ENCODE results near the gene KCNMA1. TPM values are rescaled to one million over a fixed set of nuclear protein-coding genes. Genes with fewer than 3 reads are reported as not detected.
"Not testable (repeated sequence)": the region's sequence is repeated elsewhere in the genome, so short reads cannot be mapped to it uniquely, and the experiment has no call there.

KCNMA1 gene
- polyA plus RNA-seq (2013, experiment 1 of 4), result 1.4 TPM
- 1.2 TPM for polyA plus RNA-seq (2013, experiment 2 of 4)
- 2.9 TPM for polyA plus RNA-seq (2013, experiment 3 of 4)
- 1.3 TPM for polyA plus RNA-seq (2013, experiment 4 of 4)

- Histone ChIP-seq H3K9me3 (ENCODE audit: control insufficient read depth, low read length) (no peaks in the 10 kb centered on the region), H3K36me3 (ENCODE audit: control insufficient read depth, insufficient read depth, low read length) (no peaks in the 10 kb centered on the region), H3K4me3 (ENCODE audit: insufficient read depth, low read depth, low read length) (peak within 1 kb of the TSS; percentile 46), H3K27ac (ENCODE audit: insufficient read depth, low read depth, low read length, poor library complexity, severe bottlenecking) (no peak within 1 kb of the TSS), H3K4me1 (ENCODE audit: control insufficient read depth, insufficient read depth, low read length) (peaks cover 16% of the 10 kb centered on the region), H3K27me3 (ENCODE audit: control insufficient read depth, insufficient read depth, low read length, poor library complexity, severe bottlenecking) (peaks cover 81% of the 10 kb centered on the region)
- 0 to 1% methylated on average over 121 of the region's 121 CpGs for WGBS, 2 experiments
Observed at GRCh38 chr10:77637532-77638320, at the start of gene KCNMA1. TSS of gene KCNMA1 (minus strand) at chr10:77637808.

GRCh38 chr10:77686650-77687417, 49.2 kb upstream of the KCNMA1 start:
- Histone ChIP-seq H3K4me3 (ENCODE audit: insufficient read depth, low read depth, low read length) (no peak overlapping the region), H3K4me1 (ENCODE audit: control insufficient read depth, insufficient read depth, low read length) (peaks cover 21% of the 10 kb centered on the region), H3K27me3 (ENCODE audit: control insufficient read depth, insufficient read depth, low read length, poor library complexity, severe bottlenecking) (peaks cover 25% of the 10 kb centered on the region), H3K36me3 (ENCODE audit: control insufficient read depth, insufficient read depth, low read length) (no peaks in the 10 kb centered on the region), H3K9me3 (ENCODE audit: control insufficient read depth, low read length) (no peaks in the 10 kb centered on the region), H3K27ac (ENCODE audit: insufficient read depth, low read depth, low read length, poor library complexity, severe bottlenecking) (no peak overlapping the region)
- 73 to 74% methylated on average over 11 of the region's 11 CpGs for WGBS, 2 experiments

- Histone ChIP-seq H3K36me3 (ENCODE audit: control insufficient read depth, insufficient read depth, low read length) (no peaks in the 10 kb centered on the region), H3K4me1 (ENCODE audit: control insufficient read depth, insufficient read depth, low read length) (peaks cover 21% of the 10 kb centered on the region), H3K9me3 (ENCODE audit: control insufficient read depth, low read length) (no peaks in the 10 kb centered on the region), H3K27me3 (ENCODE audit: control insufficient read depth, insufficient read depth, low read length, poor library complexity, severe bottlenecking) (peaks cover 25% of the 10 kb centered on the region), H3K27ac (ENCODE audit: insufficient read depth, low read depth, low read length, poor library complexity, severe bottlenecking) (no peak overlapping the region), H3K4me3 (ENCODE audit: insufficient read depth, low read depth, low read length) (no peak overlapping the region)
- WGBS, 2 experiments, result 13 to 15% methylated on average over 3 of the region's 3 CpGs
Observed at GRCh38 chr10:77686096-77686495, 48.5 kb upstream of the KCNMA1 start.

GRCh38 chr10:77685432-77685831, 47.8 kb upstream of the KCNMA1 start:
- no peaks in the 10 kb centered on the region for H3K36me3 ChIP-seq (ENCODE audit: control insufficient read depth, insufficient read depth, low read length)
- 56 to 58% methylated on average over 2 to 4 of the region's 4 CpGs for WGBS, 2 experiments
- no peak overlapping the region for H3K4me3 ChIP-seq (ENCODE audit: insufficient read depth, low read depth, low read length)
- H3K9me3 ChIP-seq (ENCODE audit: control insufficient read depth, low read length), result no peaks in the 10 kb centered on the region
- H3K4me1 ChIP-seq (ENCODE audit: control insufficient read depth, insufficient read depth, low read length), result peaks cover 21% of the 10 kb centered on the region
- H3K27me3 ChIP-seq (ENCODE audit: control insufficient read depth, insufficient read depth, low read length, poor library complexity, severe bottlenecking), result peaks cover 25% of the 10 kb centered on the region
- H3K27ac ChIP-seq (ENCODE audit: insufficient read depth, low read depth, low read length, poor library complexity, severe bottlenecking), result no peak overlapping the region

- H3K4me3 ChIP-seq (ENCODE audit: insufficient read depth, low read depth, low read length); H3K36me3 ChIP-seq (ENCODE audit: control insufficient read depth, insufficient read depth, low read length); H3K9me3 ChIP-seq (ENCODE audit: control insufficient read depth, low read length); H3K27ac ChIP-seq (ENCODE audit: insufficient read depth, low read depth, low read length, poor library complexity, severe bottlenecking): not testable (repeated sequence)
- peaks cover 17% of the 10 kb centered on the region for H3K27me3 ChIP-seq (ENCODE audit: control insufficient read depth, insufficient read depth, low read length, poor library complexity, severe bottlenecking)
- peaks cover 21% of the 10 kb centered on the region for H3K4me1 ChIP-seq (ENCODE audit: control insufficient read depth, insufficient read depth, low read length)
- 94 to 97% methylated on average over 7 to 8 of the region's 8 CpGs for WGBS, 2 experiments
Observed at GRCh38 chr10:77683088-77683432, 45.5 kb upstream of the KCNMA1 start.

GRCh38 chr10:77682393-77683087, 44.9 kb upstream of the KCNMA1 start:
- WGBS, 2 experiments, result 94 to 95% methylated on average over 5 of the region's 5 CpGs

GRCh38 chr10:77681839-77682238, 44.2 kb upstream of the KCNMA1 start:
- WGBS, 2 experiments, result 76 to 80% methylated on average over 6 of the region's 6 CpGs
- Histone ChIP-seq H3K4me1 (ENCODE audit: control insufficient read depth, insufficient read depth, low read length) (peaks cover 15% of the 10 kb centered on the region), H3K9me3 (ENCODE audit: control insufficient read depth, low read length) (no peaks in the 10 kb centered on the region), H3K27me3 (ENCODE audit: control insufficient read depth, insufficient read depth, low read length, poor library complexity, severe bottlenecking) (peaks cover 6% of the 10 kb centered on the region), H3K4me3 (ENCODE audit: insufficient read depth, low read depth, low read length) (no peak overlapping the region), H3K36me3 (ENCODE audit: control insufficient read depth, insufficient read depth, low read length) (no peaks in the 10 kb centered on the region), H3K27ac (ENCODE audit: insufficient read depth, low read depth, low read length, poor library complexity, severe bottlenecking) (no peak overlapping the region)

More at GRCh38 chr10:77682393-77683087, 44.9 kb upstream of the KCNMA1 start:
- Histone ChIP-seq H3K27me3 (ENCODE audit: control insufficient read depth, insufficient read depth, low read length, poor library complexity, severe bottlenecking) (peaks cover 12% of the 10 kb centered on the region), H3K27ac (ENCODE audit: insufficient read depth, low read depth, low read length, poor library complexity, severe bottlenecking) (no peak overlapping the region), H3K9me3 (ENCODE audit: control insufficient read depth, low read length) (no peaks in the 10 kb centered on the region), H3K4me1 (ENCODE audit: control insufficient read depth, insufficient read depth, low read length) (peaks cover 21% of the 10 kb centered on the region), H3K4me3 (ENCODE audit: insufficient read depth, low read depth, low read length) (no peak overlapping the region), H3K36me3 (ENCODE audit: control insufficient read depth, insufficient read depth, low read length) (no peaks in the 10 kb centered on the region)

GRCh38 chr10:77680811-77681210, 43.2 kb upstream of the KCNMA1 start:
- Histone ChIP-seq H3K36me3 (ENCODE audit: control insufficient read depth, insufficient read depth, low read length) (no peaks in the 10 kb centered on the region), H3K9me3 (ENCODE audit: control insufficient read depth, low read length) (no peaks in the 10 kb centered on the region), H3K27ac (ENCODE audit: insufficient read depth, low read depth, low read length, poor library complexity, severe bottlenecking) (no peak overlapping the region), H3K27me3 (ENCODE audit: control insufficient read depth, insufficient read depth, low read length, poor library complexity, severe bottlenecking) (peaks cover 6% of the 10 kb centered on the region), H3K4me3 (ENCODE audit: insufficient read depth, low read depth, low read length) (no peak overlapping the region), H3K4me1 (ENCODE audit: control insufficient read depth, insufficient read depth, low read length) (peaks cover 5% of the 10 kb centered on the region)
- WGBS, 2 experiments, result 89 to 94% methylated on average over 8 of the region's 8 CpGs

GRCh38 chr10:77680065-77680464, 42.5 kb upstream of the KCNMA1 start:
- Histone ChIP-seq H3K27ac (ENCODE audit: insufficient read depth, low read depth, low read length, poor library complexity, severe bottlenecking) (no peak overlapping the region), H3K4me1 (ENCODE audit: control insufficient read depth, insufficient read depth, low read length) (no peaks in the 10 kb centered on the region), H3K4me3 (ENCODE audit: insufficient read depth, low read depth, low read length) (no peak overlapping the region), H3K9me3 (ENCODE audit: control insufficient read depth, low read length) (no peaks in the 10 kb centered on the region), H3K36me3 (ENCODE audit: control insufficient read depth, insufficient read depth, low read length) (no peaks in the 10 kb centered on the region), H3K27me3 (ENCODE audit: control insufficient read depth, insufficient read depth, low read length, poor library complexity, severe bottlenecking) (peaks cover 6% of the 10 kb centered on the region)
- 89 to 95% methylated on average over 3 of the region's 3 CpGs for whole genome bisulfite sequencing, 2 experiments

GRCh38 chr10:77679217-77679616, 41.6 kb upstream of the KCNMA1 start:
- Histone ChIP-seq H3K4me3 (ENCODE audit: insufficient read depth, low read depth, low read length) (no peak overlapping the region), H3K9me3 (ENCODE audit: control insufficient read depth, low read length) (no peaks in the 10 kb centered on the region), H3K36me3 (ENCODE audit: control insufficient read depth, insufficient read depth, low read length) (no peaks in the 10 kb centered on the region), H3K4me1 (ENCODE audit: control insufficient read depth, insufficient read depth, low read length) (no peaks in the 10 kb centered on the region), H3K27me3 (ENCODE audit: control insufficient read depth, insufficient read depth, low read length, poor library complexity, severe bottlenecking) (peaks cover 6% of the 10 kb centered on the region), H3K27ac (ENCODE audit: insufficient read depth, low read depth, low read length, poor library complexity, severe bottlenecking) (no peak overlapping the region)
- 93 to 96% methylated on average over 5 of the region's 5 CpGs for WGBS, 2 experiments

All from ectodermal cell (in vitro differentiated cells).